Measurements from ENCODE around the gene PATZ1. TPM values are rescaled to one million over a fixed set of nuclear protein-coding genes. Genes with fewer than 3 reads are reported as not detected.
"Not testable (repeated sequence)": the region's sequence is repeated elsewhere in the genome, so short reads cannot be mapped to it uniquely, and the experiment has no call there.

The PATZ1 gene
- total and polyA plus RNA-seq, 2 donors (not counting 1 experiment from before 2014, with no cell fraction given): 6.1 to 15.9 TPM

- Histone ChIP-seq H3K36me3 (ENCODE audit: control insufficient read depth, insufficient read depth, low read length) (peaks cover 6% of the 10 kb centered on the region), H3K27ac (ENCODE audit: insufficient read depth, low read length) (no peak overlapping the region), H3K79me2 (ENCODE audit: control insufficient read depth, insufficient read depth, low read length) (no peaks in the 10 kb centered on the region), H3K9me3 (ENCODE audit: control insufficient read depth, insufficient read depth, low read depth, low read length) (no peaks in the 10 kb centered on the region), H3K4me3 (replicated peaks in 1 of 4; ENCODE audit: control extremely low read depth in 1 of 4, insufficient read depth in 1 of 4, low read depth in 3 of 4, low read length in 4 of 4) (no peak overlapping the region), H4K20me1 (ENCODE audit: control insufficient read depth, extremely low read depth, insufficient read depth, low read length) (no peaks in the 10 kb centered on the region), H3K4me1 (ENCODE audit: control insufficient read depth, extremely low read depth, insufficient read depth, low read length) (peaks cover 8% of the 10 kb centered on the region), H3K4me2 (ENCODE audit: extremely low read depth, insufficient read depth, low read length) (no peak overlapping the region), H2AFZ (ENCODE audit: low read length) (no peak overlapping the region), H3K27me3 (ENCODE audit: control insufficient read depth, insufficient read depth, low read length) (peaks cover 3% of the 10 kb centered on the region), H3K9ac (ENCODE audit: insufficient read depth, low read length) (no peak overlapping the region)
- TF ChIP-seq CTCF (conservative IDR thresholded peaks at IDR 0.05 in 1 of 2, IDR thresholded peaks at IDR 0.05 in 1 of 2; ENCODE audit: low read depth in 1 of 2, low read length in 2 of 2) (no peak), EZH2 (IDR thresholded peaks at IDR 0.05; ENCODE audit: low read length, missing control alignments) (no peak)
- DNase-seq (ENCODE audit: low read depth in 2 of 2): no peak
These were observed 2.6 kb upstream of the PATZ1 start for GRCh38 chr22:31348766-31349165.

GRCh38 chr22:31348009-31348337, 1.8 kb upstream of the PATZ1 start:
- H3K27me3 ChIP-seq (ENCODE audit: control insufficient read depth, insufficient read depth, low read length); H4K20me1 ChIP-seq (ENCODE audit: control insufficient read depth, extremely low read depth, insufficient read depth, low read length); H2AFZ ChIP-seq (ENCODE audit: low read length); H3K27ac ChIP-seq (ENCODE audit: insufficient read depth, low read length); H3K9ac ChIP-seq (ENCODE audit: insufficient read depth, low read length); DNase-seq (ENCODE audit: low read depth in 2 of 2); H3K79me2 ChIP-seq (ENCODE audit: control insufficient read depth, insufficient read depth, low read length); H3K9me3 ChIP-seq (ENCODE audit: control insufficient read depth, insufficient read depth, low read depth, low read length); H3K36me3 ChIP-seq (ENCODE audit: control insufficient read depth, insufficient read depth, low read length): not testable (repeated sequence)
- Histone ChIP-seq H3K4me2 (ENCODE audit: extremely low read depth, insufficient read depth, low read length) (peak overlapping the region; percentile 80), H3K4me3 (replicated peaks in 1 of 4; ENCODE audit: control extremely low read depth in 1 of 4, insufficient read depth in 1 of 4, low read depth in 3 of 4, low read length in 4 of 4) (peak overlapping the region in 2 of 4 experiments; percentile 66 to 69), H3K4me1 (ENCODE audit: control insufficient read depth, extremely low read depth, insufficient read depth, low read length) (peaks cover 15% of the 10 kb centered on the region)

GRCh38 chr22:31347251-31348008, 1.3 kb upstream of the PATZ1 start:
- Histone ChIP-seq H3K9me3 (ENCODE audit: control insufficient read depth, insufficient read depth, low read depth, low read length) (no peaks in the 10 kb centered on the region), H3K27me3 (ENCODE audit: control insufficient read depth, insufficient read depth, low read length) (peaks cover 3% of the 10 kb centered on the region), H3K9ac (ENCODE audit: insufficient read depth, low read length) (peak overlapping the region; percentile 48), H3K79me2 (ENCODE audit: control insufficient read depth, insufficient read depth, low read length) (no peaks in the 10 kb centered on the region), H2AFZ (ENCODE audit: low read length) (peak overlapping the region; percentile 33), H3K36me3 (ENCODE audit: control insufficient read depth, insufficient read depth, low read length) (peaks cover 8% of the 10 kb centered on the region), H3K4me1 (ENCODE audit: control insufficient read depth, extremely low read depth, insufficient read depth, low read length) (peaks cover 15% of the 10 kb centered on the region), H3K27ac (ENCODE audit: insufficient read depth, low read length) (peak overlapping the region; percentile 17), H3K4me3 (replicated peaks in 1 of 4; ENCODE audit: control extremely low read depth in 1 of 4, insufficient read depth in 1 of 4, low read depth in 3 of 4, low read length in 4 of 4) (peak overlapping the region; percentile 40 to 69 (median 60)), H4K20me1 (ENCODE audit: control insufficient read depth, extremely low read depth, insufficient read depth, low read length) (no peaks in the 10 kb centered on the region), H3K4me2 (ENCODE audit: extremely low read depth, insufficient read depth, low read length) (peak overlapping the region; percentile 87)
- no peak for TF ChIP-seq CTCF (conservative IDR thresholded peaks at IDR 0.05 in 1 of 2, IDR thresholded peaks at IDR 0.05 in 1 of 2; ENCODE audit: low read depth in 1 of 2, low read length in 2 of 2)
- no peak for TF ChIP-seq EZH2 (IDR thresholded peaks at IDR 0.05; ENCODE audit: low read length, missing control alignments)
- DNase-seq (ENCODE audit: low read depth in 2 of 2): peak; percentile 73 to 76
